ENCODE data around the gene XYLB. TPM values are rescaled to one million over a fixed set of nuclear protein-coding genes. Genes with fewer than 3 reads are reported as not detected.

Gene XYLB
- total and polyA plus RNA-seq, 2 of the 13 experiments (the other 11 are each of a cell fraction or from before 2014, with no cell fraction given): 25.9 to 30.0 TPM

DNA sequence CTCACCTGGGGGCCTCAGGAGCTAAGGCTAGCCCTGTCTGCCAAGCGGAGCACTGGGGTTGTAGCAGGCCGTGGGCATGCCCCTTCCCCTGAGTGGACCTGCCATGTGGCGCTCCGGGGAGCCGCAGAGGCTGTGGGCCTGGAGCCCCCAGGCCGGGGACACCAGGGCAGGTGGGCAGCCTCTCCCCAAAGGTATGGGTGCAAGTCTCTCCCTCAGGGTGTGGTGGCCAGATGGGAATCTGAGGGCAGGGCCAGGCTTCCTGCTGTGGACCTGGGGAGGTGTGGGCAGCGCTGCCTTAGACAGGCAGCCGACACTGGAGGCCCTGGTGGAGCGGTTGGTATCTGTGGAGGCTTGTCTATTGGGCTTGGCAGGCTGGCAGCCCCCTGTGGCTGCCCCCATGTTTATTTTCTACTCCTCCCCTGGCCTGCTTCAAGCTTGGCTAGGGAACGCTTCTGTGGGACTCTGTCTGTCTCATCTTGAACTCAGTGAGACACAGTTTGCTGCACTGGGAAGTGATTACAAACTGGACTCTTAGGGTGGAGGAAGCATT, 113.0 kb downstream of the XYLB start:
- Histone ChIP-seq H4K20me1 (ENCODE audit: insufficient read depth, low read length) (peaks cover 62% of the 10 kb centered on the region), H3K9me3 (ENCODE audit: low read length) (no peaks in the 10 kb centered on the region), H3K27me3 (ENCODE audit: control insufficient read depth in 1 of 2, insufficient read depth in 2 of 2, low read length in 2 of 2) (no peaks in the 10 kb centered on the region), H3K27ac (ENCODE audit: extremely low read length, insufficient read depth, low read length) (no peak overlapping the region), H3K36me3 (replicated peaks in 1 of 2; ENCODE audit: control insufficient read depth in 1 of 2, insufficient read depth in 2 of 2, low read length in 2 of 2) (peaks cover 0 to 8% of the 10 kb centered on the region in 2 experiments; a peak in 2 of 5 replicates), H3K79me2 (ENCODE audit: insufficient read depth, low read length) (peaks cover 88% of the 10 kb centered on the region), H3K9ac (ENCODE audit: insufficient read depth, low read depth, low read length) (no peak overlapping the region), H3K4me3 (replicated peaks in 1 of 3; ENCODE audit: insufficient read depth in 1 of 3, low read depth in 2 of 3, low read length in 3 of 3) (no peak overlapping the region), H2AFZ (ENCODE audit: low read length) (no peak overlapping the region), H3K4me1 (ENCODE audit: insufficient read depth, low read length) (peaks cover 31% of the 10 kb centered on the region), H3K4me2 (ENCODE audit: low read depth, low read length) (no peak overlapping the region)
- TF ChIP-seq PHF8 (CRISPR knock-in tag; IDR thresholded peaks at IDR 0.05): no peak
- no peak for TF ChIP-seq ZNF775 (CRISPR knock-in tag; IDR thresholded peaks at IDR 0.05; ENCODE audit: borderline replicate concordance)
- no peak for TF ChIP-seq TCF12 (IDR thresholded peaks at IDR 0.05)
- no peak for TF ChIP-seq TCF12 (CRISPR knock-in tag; IDR thresholded peaks at IDR 0.05)
- TF ChIP-seq PHB2 (IDR thresholded peaks at IDR 0.05; ENCODE audit: partially characterized antibody): no peak
- TF ChIP-seq, protein P1, sequence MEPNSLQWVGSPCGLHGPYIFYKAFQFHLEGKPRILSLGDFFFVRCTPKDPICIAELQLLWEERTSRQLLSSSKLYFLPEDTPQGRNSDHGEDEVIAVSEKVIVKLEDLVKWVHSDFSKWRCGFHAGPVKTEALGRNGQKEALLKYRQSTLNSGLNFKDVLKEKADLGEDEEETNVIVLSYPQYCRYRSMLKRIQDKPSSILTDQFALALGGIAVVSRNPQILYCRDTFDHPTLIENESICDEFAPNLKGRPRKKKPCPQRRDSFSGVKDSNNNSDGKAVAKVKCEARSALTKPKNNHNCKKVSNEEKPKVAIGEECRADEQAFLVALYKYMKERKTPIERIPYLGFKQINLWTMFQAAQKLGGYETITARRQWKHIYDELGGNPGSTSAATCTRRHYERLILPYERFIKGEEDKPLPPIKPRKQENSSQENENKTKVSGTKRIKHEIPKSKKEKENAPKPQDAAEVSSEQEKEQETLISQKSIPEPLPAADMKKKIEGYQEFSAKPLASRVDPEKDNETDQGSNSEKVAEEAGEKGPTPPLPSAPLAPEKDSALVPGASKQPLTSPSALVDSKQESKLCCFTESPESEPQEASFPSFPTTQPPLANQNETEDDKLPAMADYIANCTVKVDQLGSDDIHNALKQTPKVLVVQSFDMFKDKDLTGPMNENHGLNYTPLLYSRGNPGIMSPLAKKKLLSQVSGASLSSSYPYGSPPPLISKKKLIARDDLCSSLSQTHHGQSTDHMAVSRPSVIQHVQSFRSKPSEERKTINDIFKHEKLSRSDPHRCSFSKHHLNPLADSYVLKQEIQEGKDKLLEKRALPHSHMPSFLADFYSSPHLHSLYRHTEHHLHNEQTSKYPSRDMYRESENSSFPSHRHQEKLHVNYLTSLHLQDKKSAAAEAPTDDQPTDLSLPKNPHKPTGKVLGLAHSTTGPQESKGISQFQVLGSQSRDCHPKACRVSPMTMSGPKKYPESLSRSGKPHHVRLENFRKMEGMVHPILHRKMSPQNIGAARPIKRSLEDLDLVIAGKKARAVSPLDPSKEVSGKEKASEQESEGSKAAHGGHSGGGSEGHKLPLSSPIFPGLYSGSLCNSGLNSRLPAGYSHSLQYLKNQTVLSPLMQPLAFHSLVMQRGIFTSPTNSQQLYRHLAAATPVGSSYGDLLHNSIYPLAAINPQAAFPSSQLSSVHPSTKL (CRISPR knock-in tag; IDR thresholded peaks at IDR 0.05): no peak
- TF ChIP-seq TGIF2 (CRISPR knock-in tag; IDR thresholded peaks at IDR 0.05): no peak
- TF ChIP-seq ZNF326 (CRISPR knock-in tag; IDR thresholded peaks at IDR 0.05; ENCODE audit: borderline replicate concordance): no peak
- no peak for TF ChIP-seq MBNL3 (CRISPR knock-in tag; conservative IDR thresholded peaks at IDR 0.05)
- TF ChIP-seq, protein P2, sequence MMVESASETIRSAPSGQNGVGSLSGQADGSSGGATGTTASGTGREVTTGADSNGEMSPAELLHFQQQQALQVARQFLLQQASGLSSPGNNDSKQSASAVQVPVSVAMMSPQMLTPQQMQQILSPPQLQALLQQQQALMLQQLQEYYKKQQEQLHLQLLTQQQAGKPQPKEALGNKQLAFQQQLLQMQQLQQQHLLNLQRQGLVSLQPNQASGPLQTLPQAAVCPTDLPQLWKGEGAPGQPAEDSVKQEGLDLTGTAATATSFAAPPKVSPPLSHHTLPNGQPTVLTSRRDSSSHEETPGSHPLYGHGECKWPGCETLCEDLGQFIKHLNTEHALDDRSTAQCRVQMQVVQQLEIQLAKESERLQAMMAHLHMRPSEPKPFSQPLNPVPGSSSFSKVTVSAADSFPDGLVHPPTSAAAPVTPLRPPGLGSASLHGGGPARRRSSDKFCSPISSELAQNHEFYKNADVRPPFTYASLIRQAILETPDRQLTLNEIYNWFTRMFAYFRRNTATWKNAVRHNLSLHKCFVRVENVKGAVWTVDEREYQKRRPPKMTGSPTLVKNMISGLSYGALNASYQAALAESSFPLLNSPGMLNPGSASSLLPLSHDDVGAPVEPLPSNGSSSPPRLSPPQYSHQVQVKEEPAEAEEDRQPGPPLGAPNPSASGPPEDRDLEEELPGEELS (CRISPR knock-in tag; IDR thresholded peaks at IDR 0.05): no peak
- TF ChIP-seq, protein P3, sequence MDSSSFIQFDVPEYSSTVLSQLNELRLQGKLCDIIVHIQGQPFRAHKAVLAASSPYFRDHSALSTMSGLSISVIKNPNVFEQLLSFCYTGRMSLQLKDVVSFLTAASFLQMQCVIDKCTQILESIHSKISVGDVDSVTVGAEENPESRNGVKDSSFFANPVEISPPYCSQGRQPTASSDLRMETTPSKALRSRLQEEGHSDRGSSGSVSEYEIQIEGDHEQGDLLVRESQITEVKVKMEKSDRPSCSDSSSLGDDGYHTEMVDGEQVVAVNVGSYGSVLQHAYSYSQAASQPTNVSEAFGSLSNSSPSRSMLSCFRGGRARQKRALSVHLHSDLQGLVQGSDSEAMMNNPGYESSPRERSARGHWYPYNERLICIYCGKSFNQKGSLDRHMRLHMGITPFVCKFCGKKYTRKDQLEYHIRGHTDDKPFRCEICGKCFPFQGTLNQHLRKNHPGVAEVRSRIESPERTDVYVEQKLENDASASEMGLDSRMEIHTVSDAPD (CRISPR knock-in tag; IDR thresholded peaks at IDR 0.05): no peak
- no peak for TF ChIP-seq ZNF138 (CRISPR knock-in tag; IDR thresholded peaks at IDR 0.05; ENCODE audit: low read depth)
- TF ChIP-seq, protein P4, sequence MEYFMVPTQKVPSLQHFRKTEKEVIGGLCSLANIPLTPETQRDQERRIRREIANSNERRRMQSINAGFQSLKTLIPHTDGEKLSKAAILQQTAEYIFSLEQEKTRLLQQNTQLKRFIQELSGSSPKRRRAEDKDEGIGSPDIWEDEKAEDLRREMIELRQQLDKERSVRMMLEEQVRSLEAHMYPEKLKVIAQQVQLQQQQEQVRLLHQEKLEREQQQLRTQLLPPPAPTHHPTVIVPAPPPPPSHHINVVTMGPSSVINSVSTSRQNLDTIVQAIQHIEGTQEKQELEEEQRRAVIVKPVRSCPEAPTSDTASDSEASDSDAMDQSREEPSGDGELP (IDR thresholded peaks at IDR 0.05; ENCODE audit: borderline replicate concordance, low read depth): no peak
- in situ Hi-C loops (cut with HindIII; ENCODE audit: extremely low pct_ligation_motif_present, low pct_unique_long_range_greater_than_20kb): loop anchor here (25.0 kb wide), 1 partner anchor 322 kb away; the partner anchor contains the start of genes ACAA1 and MYD88
- POLR2A ChIA-PET: no interaction called here
- 82% methylated on average over 3 of the region's 10 CpGs for WGBS (ENCODE audit: low lambda C conversion rate)
- CTCF ChIA-PET (ENCODE audit: low intra/inter-chr PET ratio, low total read pairs): no interaction called here
- DNase-seq (ENCODE audit: low spot score) (no peak), FAIRE-seq (no peak), ATAC-seq (no peak)
- BruUV-seq (replicated peaks): no TSS peak
- intact Hi-C loops (cut with micrococcal nuclease; ENCODE audit: unreplicated experiment): no loop called here

All from HepG2 (cell line).